Brain microvascular endothelial cell (primary cell): ENCODE results near the gene NXT1.

ENCODE experiments used
- DNase-seq: peaks from one replicate; pipeline ENCODE4 v3.0.0-alpha.2; 2020
- H3K27ac ChIP-seq: fragments of 250-450 bp; sonication (Bioruptor Pico); 2 replicates; pipeline ENCODE4 v1.5.1; 2020; ENCODE audit warnings: mild to moderate bottlenecking, moderate library complexity
- H3K27me3 ChIP-seq: fragments of 250-450 bp; sonication (Bioruptor Pico); replicated peaks from 2 replicates; pipeline ENCODE4 v1.5.1; 2020; ENCODE audit warnings: mild to moderate bottlenecking
- H3K36me3 ChIP-seq: fragments of 250-450 bp; sonication (Bioruptor Pico); replicated peaks from 2 replicates; pipeline ENCODE4 v1.5.1; 2020; ENCODE audit warnings: mild to moderate bottlenecking
- H3K4me3 ChIP-seq: 2 replicates; pipeline ENCODE4 v1.5.1; 2011; ENCODE audit warnings: low read depth, mild to moderate bottlenecking, control low read depth, low read length, moderate library complexity
- in situ Hi-C: cut with HindIII; loops from 2 replicates; pipeline ENCODE4 v1.10.0; 2017; ENCODE audit warnings: low sequenced_read_pairs, low pct_ligation_motif_present
- TF ChIP-seq, protein P1 (sequence below): IDR thresholded peaks from 2 replicates; pipeline ENCODE4 v1.5.1; 2011; ENCODE audit warnings: low read depth, mild to moderate bottlenecking, moderate library complexity, low read length, control low read depth, inconsistent platforms; ENCODE audit errors: missing control alignments

Gene NXT1

DNA sequence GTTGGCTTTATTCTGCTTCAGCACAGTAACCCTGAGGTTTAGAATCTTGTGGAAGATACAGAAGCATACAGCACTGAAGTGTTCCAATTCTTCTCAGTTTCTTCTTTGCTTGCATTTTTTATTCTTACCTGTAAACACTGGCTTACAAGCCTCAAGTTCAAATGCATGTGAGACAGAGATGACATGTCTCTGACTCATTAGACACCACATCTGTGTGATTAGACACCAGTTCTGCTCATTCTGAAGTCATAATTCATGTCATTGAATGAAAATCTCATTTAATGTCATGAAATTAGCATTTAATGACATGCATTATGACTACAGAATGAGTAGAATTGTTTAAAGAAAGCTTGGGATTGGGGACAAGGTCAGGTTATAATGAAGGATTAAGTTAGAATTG is 17.2 kb downstream of the NXT1 start:
- no peak for DNase-seq
- TF ChIP-seq, protein P1, sequence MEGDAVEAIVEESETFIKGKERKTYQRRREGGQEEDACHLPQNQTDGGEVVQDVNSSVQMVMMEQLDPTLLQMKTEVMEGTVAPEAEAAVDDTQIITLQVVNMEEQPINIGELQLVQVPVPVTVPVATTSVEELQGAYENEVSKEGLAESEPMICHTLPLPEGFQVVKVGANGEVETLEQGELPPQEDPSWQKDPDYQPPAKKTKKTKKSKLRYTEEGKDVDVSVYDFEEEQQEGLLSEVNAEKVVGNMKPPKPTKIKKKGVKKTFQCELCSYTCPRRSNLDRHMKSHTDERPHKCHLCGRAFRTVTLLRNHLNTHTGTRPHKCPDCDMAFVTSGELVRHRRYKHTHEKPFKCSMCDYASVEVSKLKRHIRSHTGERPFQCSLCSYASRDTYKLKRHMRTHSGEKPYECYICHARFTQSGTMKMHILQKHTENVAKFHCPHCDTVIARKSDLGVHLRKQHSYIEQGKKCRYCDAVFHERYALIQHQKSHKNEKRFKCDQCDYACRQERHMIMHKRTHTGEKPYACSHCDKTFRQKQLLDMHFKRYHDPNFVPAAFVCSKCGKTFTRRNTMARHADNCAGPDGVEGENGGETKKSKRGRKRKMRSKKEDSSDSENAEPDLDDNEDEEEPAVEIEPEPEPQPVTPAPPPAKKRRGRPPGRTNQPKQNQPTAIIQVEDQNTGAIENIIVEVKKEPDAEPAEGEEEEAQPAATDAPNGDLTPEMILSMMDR, result no peak
- Histone ChIP-seq H3K36me3 (peaks cover 52% of the 10 kb centered on the region), H3K4me3 (no peak overlapping the region), H3K27ac (no peak overlapping the region), H3K27me3 (no peaks in the 10 kb centered on the region)
- in situ Hi-C loops, result no loop called here

DNA sequence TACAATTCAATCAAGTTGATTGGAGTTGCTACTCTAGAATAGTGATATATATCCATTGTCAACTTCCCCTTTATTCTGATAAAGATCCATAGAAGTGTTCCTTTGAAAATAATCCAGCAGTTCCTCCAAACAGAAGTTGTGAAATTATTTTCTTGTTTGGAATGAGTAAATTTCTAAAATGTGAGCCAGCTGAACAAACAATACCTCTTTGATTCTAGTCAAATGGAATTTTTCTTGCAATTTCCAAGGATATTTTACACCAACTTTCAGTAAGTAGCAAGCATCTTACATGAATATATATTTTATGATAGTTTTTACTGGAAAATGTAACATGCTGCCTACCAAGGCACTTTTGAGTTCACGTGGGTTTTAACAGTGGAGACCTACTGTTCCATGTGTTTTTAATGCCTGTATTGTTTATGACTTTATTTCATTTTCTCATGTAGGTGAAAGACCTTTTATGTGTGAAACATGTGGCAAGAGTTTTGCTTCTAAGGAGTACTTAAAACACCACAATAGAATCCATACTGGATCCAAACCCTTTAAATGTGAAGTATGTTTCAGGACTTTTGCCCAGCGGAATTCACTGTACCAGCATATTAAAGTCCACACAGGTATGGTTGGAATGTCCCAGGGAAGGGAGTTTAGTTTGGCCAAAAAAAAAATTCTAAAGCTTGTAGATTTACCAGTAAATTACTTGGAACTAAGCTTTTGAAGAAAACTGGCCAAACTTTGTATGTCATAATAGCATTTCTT is 17.9 kb downstream of the NXT1 start:
- no peak for DNase-seq
- TF ChIP-seq, protein P1, result no peak
- Histone ChIP-seq H3K4me3 (no peak overlapping the region), H3K27me3 (no peaks in the 10 kb centered on the region), H3K27ac (no peak overlapping the region), H3K36me3 (peaks cover 59% of the 10 kb centered on the region)
- in situ Hi-C loops, result no loop called here

DNA sequence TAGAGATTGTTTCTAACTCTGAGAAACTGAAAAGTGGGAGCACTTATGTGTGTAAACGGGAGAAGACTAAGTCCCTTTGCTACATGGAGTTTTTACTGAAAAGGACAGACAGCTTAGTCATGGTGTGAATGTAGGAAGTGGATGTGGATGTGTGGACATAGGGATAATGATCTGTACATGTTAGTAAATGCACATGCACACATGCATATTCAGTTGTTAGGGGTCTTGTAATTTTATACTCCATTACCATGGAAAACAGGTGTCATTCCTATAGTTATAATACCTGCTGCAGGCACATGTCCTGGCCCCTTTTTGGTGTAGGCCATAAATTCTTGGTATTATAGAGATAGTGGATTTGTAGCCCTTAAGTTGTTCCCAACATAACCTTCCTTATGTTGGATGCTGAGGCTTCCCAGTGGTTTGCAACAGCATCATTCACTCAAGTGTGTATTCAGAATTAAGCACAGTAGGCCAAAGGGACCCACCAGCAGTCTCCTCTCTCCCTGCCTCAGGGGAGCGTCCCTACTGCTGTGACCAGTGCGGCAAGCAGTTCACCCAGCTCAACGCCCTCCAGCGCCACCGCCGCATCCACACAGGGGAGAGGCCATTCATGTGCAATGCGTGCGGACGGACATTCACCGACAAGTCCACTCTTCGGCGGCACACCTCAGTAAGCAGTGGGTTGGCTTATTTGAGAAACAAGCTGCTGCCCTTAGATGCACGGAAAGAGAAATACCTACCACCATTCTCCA is 18.7 kb downstream of the NXT1 start:
- H3K27me3 ChIP-seq, result no peaks in the 10 kb centered on the region
- in situ Hi-C loops, result no loop called here
- TF ChIP-seq, protein P1, result no peak
- no peak for DNase-seq
- peaks cover 65% of the 10 kb centered on the region for H3K36me3 ChIP-seq
- no peak overlapping the region for H3K27ac ChIP-seq
- H3K4me3 ChIP-seq, result no peak overlapping the region

DNA sequence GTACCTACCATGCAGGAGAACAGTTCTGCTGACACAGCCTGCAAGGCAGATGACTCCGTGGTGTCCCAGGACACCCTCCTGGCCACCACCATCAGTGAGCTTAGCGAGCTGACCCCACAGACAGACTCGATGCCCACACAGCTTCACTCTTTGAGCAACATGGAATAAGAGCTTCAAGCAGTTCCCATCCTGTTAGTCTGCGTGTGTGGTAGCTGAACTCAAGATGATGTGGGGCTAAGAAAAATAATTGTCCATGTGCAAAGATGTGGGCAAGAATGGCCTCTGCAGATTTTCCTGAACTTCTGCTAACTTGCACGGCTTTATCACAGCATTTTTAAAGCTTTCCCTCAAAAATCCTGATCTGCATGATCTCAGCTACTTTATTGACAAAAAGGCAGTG is 19.7 kb downstream of the NXT1 start:
- Histone ChIP-seq H3K27ac (no peak overlapping the region), H3K36me3 (peaks cover 61% of the 10 kb centered on the region), H3K4me3 (no peak overlapping the region), H3K27me3 (no peaks in the 10 kb centered on the region)
- DNase-seq, result no peak
- in situ Hi-C loops, result no loop called here
- TF ChIP-seq, protein P1, result no peak

DNA sequence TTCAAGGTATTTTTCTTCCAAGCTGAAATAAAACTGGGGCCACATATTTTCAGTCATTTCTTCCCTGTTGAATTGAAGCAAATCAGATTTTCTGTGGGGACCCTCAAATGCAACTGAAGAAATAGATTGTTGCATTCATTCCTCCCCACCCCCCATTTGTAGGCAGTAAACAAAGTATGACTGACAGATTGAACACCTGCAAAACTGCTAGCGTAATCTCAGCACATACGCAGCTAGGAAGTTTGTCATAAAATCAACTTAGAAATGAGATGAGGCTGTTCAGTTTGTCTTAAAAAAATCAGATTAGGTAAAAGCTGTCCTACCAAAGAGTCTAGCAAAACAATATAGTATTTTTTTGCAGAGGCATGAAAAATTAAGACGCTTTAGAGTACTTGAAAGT is 20.3 kb downstream of the NXT1 start:
- TF ChIP-seq, protein P1, result no peak
- no peak overlapping the region for H3K27ac ChIP-seq
- DNase-seq, result no peak
- no peak overlapping the region for H3K4me3 ChIP-seq
- in situ Hi-C loops, result no loop called here
- peaks cover 61% of the 10 kb centered on the region for H3K36me3 ChIP-seq
- H3K27me3 ChIP-seq, result no peaks in the 10 kb centered on the region
